Loucy (cell line): ENCODE measurements around the gene PDE9A.

Experiments used
- EZH2phosphoT487 ChIP-seq: fragments of 200-600 bp; IDR thresholded peaks from 2 replicates; pipeline ENCODE4 v1.6.1; 2018; ENCODE audit warnings: antibody characterized with exemption, mild to moderate bottlenecking, moderate library complexity, borderline replicate concordance
- TF ChIP-seq, protein P1 (sequence below): fragments of 200-600 bp; sonication (generic); conservative IDR thresholded peaks from 2 replicates; pipeline ENCODE4 v1.5.1; 2014; ENCODE audit warnings: mild to moderate bottlenecking, antibody characterized with exemption, low read length

DNA sequence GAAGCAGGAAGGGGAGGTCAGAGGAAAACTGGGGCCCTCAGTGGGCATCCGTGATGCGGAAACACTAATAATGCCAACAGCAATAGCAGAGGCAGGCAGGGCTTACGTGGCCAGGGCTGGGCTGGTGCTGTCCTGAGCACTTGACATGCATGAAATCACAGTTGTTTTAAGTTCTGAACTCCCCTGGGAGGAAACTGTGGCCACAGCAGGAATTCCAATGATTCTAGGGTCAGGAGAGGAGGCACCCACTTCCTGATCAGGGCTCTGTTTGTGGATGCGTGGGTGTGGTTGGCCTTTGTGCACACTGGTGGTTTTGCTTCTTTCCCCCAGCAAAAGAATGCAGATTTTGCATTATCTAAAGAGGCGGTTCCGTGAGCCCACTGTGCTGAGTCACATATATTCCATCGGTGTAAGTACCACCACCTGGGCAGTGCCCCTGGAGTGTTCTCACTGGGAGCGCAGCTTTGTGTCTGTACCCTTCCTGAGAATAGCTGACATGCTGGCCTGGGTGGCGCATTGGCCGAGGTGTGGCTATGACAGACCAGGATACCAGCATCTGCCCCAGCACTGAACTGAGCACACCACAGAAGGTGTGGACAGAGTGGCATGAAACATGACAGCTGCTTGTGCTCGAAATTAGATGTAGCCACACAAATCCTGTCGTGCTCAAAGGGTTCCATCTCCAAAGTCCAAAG lies 71.0 kb downstream of the PDE9A start:
- TF ChIP-seq, protein P1, sequence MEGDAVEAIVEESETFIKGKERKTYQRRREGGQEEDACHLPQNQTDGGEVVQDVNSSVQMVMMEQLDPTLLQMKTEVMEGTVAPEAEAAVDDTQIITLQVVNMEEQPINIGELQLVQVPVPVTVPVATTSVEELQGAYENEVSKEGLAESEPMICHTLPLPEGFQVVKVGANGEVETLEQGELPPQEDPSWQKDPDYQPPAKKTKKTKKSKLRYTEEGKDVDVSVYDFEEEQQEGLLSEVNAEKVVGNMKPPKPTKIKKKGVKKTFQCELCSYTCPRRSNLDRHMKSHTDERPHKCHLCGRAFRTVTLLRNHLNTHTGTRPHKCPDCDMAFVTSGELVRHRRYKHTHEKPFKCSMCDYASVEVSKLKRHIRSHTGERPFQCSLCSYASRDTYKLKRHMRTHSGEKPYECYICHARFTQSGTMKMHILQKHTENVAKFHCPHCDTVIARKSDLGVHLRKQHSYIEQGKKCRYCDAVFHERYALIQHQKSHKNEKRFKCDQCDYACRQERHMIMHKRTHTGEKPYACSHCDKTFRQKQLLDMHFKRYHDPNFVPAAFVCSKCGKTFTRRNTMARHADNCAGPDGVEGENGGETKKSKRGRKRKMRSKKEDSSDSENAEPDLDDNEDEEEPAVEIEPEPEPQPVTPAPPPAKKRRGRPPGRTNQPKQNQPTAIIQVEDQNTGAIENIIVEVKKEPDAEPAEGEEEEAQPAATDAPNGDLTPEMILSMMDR, result no peak
- no peak for TF ChIP-seq EZH2phosphoT487
